Stimulated activated CD4-positive, alpha-beta T cell treated with anti-CD3 and anti-CD28 coated beads, Interleukin-2, amount 100 ng/mL, for 4 hours (primary cell): ENCODE data around the gene CSNK2A2.

Source experiments
- DNase-seq: peaks from one replicate; pipeline ENCODE4 v3.0.0-alpha.2; 2020; ENCODE audit warnings: low read depth

The CSNK2A2 gene

DNA sequence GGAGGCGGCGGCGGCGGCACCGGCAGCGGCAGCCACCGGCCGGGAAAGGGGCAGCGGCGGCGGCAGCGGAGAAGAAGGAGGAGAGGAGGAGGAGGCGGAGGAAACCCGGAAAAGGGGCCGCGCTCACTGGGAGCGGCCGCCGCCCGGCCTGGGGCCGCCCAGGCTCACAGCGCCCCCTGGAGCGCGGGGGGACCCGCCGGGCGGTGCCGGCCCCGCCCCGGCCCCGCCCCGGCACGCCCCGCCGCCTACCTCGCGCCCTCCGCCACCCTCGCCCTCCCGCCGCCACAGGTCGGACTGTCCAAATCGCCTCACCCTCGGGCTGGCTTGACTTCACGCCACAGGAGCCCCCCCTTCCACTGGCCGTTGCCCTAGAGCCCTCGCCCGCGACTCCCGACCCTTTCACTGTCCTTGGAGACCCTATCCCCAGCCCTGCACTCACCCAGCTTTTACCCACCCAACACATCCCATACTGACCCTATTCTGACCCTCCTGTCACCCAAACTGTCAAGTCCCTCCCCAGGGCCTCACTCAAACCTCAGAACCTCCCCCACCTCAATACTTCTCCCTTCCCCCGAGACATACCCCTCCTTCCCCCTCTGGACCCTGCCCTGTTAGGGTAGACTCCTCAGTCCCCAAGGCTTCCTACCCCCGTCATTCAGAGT is at the start of gene CSNK2A2:
CSNK2A2 (minus strand) TSS at position 85 of the 662 bp plus-strand sequence. CDS start 370 bp downstream, outside the sequence.
- peak; percentile 59 for DNase-seq

DNA sequence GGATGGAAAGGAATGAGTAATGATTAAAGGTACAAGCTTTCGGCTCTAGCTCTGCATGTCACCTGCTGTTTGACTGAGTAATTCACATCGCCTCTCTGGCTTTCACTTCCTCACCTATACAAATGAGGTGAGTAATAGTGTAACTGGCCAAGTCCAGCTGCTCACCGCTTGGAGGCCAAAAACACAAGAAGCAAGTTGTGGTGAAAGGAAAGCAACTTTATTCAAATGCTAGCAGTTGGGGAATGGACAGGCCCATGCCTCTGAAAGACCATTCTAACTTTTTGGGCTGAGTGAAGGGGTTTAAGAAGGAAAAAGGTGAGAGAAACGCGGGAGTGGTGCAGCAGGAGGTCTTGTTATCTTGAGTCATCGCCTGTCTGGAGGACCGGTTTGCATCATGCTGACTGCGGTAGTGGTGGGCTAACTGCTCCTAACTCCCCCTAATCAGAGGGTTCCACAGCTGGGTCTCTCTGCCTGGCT is 45.7 kb upstream of the CSNK2A2 start:
- no peak for DNase-seq

DNA sequence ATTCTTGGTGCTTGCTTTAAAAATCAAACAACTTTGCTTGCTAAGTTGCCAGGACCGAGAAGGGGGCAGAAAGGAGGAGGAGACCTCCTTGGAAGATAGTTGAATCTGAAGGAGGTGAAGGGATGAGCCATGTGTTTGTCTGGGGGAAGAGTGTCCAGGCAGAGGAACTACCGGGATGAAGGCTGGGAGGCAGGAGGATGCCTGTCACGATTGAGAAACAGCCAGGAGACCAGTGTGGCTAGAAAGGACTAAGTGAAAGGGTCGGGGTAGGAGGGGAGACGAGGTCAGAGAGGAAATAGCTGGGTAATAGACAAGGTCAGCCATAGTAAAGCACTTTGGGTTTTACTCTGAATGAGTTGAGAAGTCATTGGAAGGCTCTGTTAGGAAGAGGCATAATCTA is 38.9 kb upstream of the CSNK2A2 start:
- no peak for DNase-seq

DNA sequence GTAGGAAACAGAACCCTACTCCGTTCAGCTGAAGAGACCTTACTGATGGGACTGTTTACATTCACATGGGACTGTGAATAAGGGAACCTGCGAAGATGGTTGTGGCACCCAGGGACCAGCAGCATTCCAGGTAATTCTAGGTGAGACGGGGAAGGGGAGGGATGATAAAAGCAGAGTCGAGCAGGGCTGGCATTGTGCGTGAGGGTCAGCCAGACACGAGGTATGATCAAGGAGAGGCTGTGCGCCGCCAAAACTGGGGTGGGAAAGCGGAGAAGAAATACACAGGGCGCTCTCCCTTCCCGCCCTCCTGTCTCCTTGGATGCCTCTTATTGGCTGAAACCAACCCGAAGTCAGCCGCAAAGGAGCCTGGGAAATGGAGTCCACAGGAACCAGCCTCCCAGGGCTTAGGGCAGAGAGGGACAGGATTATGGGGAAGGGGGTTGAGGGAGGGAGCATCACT is 38.4 kb upstream of the CSNK2A2 start:
- peak; percentile 54 for DNase-seq

DNA sequence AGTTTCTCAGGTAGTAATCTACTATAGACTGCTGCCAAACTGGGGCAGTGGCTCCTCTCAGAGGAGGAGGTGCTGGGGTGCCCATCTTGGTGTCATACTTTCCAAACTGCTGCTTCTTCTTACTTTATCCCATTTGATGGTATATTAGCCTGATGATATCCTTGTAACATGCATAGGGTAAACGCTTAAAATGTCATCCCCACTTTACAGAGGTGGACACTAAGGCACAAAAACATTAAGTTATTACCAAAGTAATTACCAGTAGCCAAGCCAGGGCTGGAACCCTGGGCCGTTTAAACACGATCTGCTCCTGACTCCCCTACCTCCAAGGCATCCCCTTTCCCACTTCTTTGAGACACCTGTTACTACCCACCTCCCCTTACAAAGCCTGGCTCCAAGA is 37.8 kb upstream of the CSNK2A2 start:
- DNase-seq = no peak

DNA sequence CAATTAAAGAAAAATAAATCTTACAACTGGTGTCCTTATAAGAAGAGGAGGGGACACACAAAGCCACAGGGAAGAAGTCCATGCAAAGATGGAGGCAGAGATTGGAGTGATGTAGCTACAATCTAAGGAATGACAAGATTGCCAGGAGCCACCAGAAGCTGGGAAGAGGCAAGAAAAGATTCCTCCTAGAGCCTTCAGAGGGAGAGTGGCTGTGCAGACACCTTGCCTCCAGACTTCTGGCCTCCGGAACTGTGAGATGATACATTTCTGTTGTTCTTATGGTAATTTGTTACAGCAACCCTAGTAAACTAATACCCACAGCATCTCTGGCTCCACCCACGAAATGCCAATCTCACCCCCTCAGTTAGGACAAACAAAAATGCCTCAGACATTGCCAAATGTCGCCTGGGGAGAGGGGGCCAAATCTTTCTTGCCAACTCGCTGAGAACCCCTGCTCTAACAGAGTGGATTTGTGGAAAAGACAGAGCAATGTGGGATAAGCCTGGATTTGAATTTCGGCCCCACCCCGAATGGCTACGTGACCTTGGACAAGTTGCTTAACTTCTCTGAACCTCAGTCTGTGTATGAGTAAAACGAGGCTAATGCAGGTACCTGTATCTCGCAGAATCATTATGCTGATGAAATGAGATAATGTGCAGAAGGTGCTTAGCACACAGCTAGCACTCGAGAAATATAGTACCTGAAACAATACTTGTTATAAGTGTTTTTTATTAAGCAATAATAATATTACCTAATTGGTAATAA is 37.1 kb upstream of the CSNK2A2 start:
- DNase-seq = no peak

DNA sequence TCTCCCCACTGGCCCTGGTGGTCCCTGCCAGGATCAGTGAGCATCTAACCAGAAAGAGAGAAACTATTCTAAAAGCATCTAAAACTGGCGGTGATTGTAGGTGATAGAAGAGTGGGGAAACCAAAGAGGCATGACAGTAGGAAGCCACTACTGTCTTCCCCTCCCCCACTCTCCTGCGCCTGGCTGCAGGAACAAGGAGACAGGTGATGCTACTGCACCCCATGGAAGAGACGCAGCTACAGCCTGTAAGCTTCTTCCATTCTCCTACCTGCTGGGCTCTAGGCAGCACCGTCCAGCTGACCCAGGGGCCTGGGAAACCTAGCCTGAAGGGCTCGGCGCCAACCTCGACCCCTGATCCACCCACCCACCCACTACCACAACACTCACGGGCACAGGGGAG is 32.4 kb upstream of the CSNK2A2 start:
- no peak for DNase-seq

DNA sequence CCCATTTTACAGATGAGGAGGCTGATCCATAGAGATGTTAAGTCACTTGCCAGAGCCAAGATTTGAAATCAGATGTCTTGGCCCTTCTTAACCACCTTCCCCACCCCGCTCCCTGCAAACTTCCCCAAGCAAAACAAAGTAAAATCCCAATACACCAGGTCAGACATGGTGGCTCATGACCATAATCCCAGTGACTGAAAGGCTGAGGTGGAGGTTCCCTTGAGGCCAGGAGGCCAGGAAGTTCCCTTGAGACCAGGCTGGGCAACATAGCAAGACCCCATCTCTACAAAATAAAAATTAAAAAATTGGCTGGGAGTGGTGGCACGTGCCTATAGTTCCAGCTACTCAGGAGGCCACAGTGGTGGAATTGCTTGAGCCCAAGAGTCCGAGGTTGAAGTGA is 28.9 kb upstream of the CSNK2A2 start:
- no peak for DNase-seq

DNA sequence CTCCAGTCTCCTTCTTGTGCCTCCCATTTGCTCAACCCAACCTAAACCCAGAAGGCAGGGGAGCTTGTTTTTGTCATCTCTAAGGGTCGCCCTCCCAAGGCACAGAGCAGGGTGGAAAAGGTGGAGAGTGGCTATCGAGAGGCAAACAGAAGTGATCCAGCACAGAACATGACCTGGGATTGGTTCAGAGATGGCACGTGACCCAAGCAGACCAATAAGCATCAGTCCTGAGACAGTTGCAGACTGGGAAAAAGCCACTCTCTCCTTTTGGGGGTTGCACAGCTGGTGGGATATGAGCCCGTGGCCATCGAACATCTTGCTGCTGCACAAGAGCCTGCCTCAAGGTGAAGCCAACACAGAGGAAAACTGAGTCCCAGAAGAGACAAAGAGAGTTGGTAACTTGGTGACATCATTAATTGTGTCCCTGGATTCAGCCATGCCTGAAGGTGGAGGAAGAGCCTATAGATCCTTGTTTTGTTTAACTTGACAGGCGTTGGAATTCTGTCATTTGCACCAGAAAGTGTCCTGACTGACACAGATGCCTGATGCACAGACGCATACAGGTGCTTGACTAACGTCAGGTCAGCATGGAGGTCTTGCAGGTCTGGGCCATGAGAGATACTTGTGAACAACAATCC is 28.2 kb upstream of the CSNK2A2 start:
- DNase-seq = no peak

DNA sequence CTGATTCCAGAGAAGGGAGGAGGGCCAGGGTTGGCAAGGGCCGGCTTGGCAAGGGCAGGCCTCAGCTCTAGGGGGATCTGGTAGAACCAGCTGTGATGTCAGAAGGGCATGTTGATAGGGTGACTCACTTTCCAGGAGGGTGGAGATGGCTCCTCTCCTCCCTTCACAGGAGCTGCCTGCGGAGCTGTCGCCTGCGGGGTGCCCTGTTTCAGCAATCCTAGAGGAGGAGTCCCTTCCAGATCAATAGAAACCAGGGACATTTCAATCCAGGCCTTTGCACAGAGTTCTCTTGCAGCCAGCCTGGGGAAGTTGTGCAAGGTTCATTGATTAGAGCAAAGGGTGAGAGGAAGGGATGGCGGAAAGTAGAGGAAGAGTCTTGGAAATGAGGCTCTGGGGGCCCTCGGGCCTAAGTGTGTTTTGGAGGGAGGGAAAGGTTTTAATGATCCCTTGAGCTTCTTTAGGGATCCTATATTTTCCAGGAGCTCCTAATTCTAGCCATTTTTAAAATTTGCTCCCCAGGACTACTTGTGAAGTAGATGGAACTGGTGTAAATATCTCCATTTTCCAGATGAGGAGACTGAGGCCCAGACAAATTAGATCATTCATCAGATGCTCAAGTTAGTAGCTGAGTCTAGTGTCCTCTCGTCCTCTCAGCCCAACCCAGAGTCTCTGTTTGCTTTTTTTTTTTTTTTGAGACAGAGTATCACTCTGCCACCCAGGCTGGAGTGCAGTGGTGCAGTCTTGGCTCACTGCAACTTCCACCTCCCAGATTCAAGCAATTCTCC is 24.8 kb upstream of the CSNK2A2 start:
- no peak for DNase-seq

DNA sequence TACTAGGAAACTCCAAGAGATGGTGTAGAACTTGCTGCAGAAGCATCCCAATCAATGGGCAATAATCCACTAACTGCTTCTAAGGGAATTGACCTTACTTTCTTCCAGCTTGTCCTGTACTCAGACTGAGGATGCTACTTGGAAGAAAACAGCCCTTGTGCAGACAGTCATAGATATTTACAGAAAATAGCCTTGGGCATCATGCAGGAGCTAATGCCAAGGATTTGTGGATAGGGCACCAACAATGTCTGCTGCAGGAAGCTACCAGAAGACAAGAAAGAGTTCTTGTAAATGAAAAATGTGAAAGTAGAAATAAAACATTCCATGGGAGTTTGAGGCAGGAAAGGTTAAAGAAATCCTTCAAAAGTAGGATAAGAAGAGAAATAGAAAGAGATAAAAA is 21.5 kb upstream of the CSNK2A2 start:
- DNase-seq = no peak

DNA sequence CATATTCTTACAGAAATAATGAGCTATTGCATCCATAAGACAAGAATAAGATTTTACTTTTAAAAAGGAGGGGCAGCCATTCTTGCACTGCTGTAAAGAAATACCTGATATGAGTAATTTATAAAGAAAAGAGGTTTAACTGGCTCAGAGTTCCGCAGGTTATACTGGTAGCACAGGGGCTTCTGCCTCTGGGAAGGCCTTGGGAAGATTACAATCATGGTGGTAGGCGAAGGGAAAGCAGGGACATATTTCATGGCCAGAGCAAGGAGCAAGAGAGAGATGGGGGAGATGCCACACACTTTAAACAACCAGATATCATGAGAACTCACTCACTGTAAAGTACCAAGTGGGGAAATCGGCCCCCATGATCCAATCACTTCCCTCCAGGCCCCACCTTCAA is 20.9 kb upstream of the CSNK2A2 start:
- DNase-seq = no peak

DNA sequence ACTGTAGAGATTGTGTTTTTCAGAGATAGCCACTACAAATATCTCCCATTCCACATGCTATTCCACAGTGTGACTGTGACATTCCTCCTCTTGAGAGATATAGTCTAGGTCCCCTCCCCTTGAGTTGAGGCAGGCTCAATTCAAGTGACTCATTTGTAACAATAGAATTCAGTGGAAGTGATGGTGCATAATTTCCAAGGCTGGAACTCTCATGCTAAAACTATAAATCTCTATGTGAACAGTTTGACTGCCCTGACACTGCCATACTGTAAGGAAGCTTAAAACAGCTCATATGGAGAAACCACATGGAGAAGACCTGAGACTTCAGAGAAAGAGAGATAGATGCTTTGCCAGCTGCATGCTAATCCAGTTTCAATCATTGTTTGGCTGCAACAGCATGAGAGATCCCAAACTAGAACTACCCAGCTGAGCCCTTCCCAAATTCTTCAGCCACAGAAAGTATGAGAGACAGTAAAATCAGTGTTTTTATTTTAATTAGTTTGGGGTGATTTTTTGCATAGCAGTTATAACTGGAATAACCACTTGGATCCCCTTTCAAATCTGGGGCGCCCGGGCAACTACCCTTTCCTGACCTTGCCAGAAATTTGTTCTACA is 19.5 kb upstream of the CSNK2A2 start:
- no peak for DNase-seq

DNA sequence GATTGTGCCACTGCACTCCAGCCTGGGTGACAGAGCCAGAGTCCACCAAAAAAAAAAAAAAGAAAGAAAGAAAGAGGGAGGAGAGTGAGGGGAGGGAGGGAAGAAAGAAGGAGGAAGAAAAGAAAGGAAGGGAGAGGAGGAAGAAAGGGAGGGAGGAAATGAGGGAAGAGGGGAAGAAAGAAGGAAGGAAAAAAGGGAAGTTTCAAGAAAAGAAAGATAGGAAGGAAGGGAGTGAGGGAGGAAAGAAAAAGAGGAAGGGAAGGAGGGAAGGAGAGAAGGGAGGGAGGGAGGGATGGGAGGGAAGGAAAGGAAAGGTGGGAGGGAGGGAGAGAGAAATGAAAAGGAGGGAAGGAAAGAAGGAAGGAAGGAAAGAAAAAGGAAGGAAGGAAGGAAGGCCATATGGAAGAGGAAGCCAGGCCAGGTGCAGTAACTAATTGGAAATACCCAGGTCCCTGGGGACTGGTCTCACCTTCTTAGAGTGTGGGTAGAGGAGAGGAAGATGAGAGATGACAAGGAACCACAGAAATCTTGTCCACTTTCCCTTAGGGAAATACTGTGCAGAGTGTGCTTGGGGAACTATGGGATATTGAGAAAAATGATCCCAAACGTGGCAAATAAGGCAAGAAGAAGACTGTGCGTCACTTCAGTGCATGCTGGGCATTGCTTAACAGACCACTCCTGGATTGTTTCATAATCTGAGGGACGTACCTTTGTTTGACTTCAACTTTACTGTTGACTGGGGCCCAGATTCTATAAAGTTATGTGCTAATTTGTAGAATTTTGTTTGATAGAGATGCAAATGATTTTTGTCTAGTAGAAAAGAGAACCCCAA is 15.1 kb upstream of the CSNK2A2 start:
- no peak for DNase-seq

DNA sequence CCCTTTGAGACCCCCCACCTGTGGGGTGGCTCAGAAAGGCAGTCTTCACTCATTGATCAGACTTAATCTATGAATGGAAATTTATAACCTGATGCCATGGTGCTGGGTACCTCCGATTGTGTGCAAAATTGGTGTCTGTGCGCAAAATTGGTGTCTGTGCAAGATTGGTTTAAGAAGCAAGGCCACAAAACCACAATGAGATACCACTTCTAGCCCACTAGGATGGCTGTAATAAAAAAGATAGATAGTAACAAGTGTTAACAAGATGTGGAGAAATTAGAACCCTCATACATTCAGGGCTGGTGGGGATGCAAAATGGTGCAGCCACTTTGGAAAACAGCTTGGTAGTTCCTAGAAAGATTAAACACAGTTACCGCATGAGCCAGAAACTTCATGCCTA is 13.9 kb upstream of the CSNK2A2 start:
- no peak for DNase-seq

DNA sequence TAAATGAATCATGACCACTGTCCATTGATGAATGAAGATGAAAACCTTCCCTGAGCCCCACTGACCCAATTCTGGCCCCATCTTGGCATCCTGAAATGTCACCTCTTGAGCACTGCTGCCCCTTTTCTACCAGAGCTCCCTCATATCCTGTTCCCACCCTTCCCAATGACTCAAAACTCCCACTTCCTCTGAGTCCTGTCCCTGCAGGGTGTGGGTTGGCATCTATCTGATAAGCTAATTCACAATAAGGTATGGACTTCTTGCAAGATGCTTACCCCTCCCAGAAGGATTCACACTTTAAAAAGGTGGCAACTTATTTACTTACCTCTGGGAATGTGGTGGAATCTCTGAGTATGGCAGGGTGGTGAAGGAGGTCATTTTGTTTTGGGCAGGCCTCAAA is 13.3 kb upstream of the CSNK2A2 start:
- no peak for DNase-seq

DNA sequence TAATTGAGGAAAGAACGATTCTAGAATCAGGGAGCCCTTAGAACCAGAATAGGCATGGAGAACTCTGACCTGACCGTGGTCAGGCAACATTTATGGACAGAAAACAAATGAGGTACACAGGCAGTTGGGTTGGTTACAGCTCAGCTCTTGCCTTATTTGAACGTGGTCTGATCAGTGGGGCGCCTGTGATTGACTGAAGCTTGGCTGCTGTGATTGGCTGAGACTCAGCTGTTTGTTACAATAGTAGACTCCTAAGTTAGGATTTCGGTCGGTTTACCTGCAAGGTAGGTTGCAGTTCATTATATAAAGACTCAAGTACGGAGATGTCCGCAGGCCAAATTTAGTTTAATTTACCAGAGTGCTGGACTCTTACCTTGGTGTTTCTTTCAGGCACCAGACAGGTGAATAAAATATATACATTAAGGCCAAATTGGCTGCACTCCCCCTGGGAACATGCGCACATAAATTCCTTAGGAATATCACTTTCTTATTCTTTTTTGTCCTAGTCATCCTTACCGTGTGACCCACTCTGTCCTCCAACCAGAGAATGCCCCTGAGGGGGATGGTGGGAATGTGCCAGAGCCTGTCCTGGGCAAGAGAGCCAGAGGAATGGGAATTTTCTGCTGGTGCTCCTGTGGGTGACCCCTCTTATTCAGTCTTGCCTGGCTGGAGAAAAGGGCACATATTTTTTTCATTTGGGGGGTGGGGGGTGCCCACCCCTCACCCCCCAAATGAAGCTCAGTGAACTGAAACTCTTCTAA is 7.5 kb upstream of the CSNK2A2 start:
- DNase-seq = no peak

DNA sequence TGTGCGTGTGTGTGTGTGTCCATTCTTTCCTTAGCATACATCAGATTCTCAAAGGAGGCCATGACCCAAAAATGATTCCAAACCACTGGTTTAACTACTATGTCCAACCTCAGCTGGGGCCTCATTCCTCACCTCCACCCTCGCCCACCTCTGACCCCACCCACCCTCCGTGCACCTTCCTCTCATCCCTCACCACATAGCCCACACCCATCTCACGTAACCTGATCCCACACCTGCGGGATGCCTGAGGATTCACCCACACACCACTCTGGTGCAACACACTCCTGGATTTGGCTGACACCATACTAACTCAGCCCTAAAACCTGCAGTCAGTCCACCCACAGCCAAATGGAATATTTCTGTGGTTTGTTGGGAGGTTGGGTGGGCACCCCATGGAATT is 3.3 kb upstream of the CSNK2A2 start:
- no peak for DNase-seq

DNA sequence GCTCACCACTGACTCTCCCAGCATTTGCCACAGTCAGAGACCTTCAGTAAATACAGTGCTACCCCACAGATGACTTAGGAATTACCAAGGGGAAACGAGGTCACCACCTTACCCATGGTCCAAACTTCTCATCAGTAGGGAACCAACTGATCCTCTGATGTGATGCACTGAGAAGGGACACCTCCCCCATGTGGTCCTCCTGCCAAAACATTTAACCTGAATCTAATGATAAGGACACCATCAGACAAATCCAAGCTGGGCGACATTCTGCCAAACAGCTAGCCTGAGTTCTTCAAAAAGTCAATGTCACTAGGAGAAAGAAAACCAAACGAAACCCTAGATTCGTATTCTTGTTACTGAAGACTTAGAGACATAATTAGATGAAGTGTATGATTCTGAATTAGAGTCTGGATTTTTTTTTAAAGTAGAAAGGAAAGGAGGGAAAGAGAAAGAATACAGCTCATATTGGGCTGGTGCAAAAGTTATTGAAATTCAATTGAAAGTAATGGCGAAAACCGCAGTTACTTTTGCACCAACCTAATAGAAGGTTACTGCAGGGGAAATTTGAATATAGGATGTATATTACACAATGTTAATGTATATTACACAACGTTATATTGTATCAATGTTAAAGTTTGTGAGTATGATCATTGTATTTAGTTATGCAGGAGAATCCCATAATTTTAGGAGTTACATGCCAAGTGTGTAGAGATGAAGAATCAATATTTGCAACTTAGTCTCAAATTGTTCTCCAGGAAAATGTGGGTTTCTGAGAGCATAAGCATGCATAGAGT is 2.3 kb upstream of the CSNK2A2 start:
- no peak for DNase-seq
